HG03439 (cell line): ENCODE results near the gene CIROP.

Experiments used
- ATAC-seq: cut with Tn5 transposase; IDR thresholded peaks from one replicate; pipeline ENCODE4 v1.9.1; 2021; ENCODE audit warnings: mild to moderate bottlenecking, moderate library complexity; ENCODE audit not compliant: unreplicated experiment

CIROP gene

GRCh38 chr14:23130871-23131270, 26.1 kb upstream of the CIROP start:
- no peak for ATAC-seq

GRCh38 chr14:23129759-23130316, 25.0 kb upstream of the CIROP start:
- ATAC-seq = no peak

- no peak for ATAC-seq
Measured at GRCh38 chr14:23128969-23129758, 24.4 kb upstream of the CIROP start.

- no peak for ATAC-seq
Measured at GRCh38 chr14:23127861-23128260, 23.1 kb upstream of the CIROP start.

GRCh38 chr14:23126548-23127278, 21.9 kb upstream of the CIROP start:
- no peak for ATAC-seq

DNA sequence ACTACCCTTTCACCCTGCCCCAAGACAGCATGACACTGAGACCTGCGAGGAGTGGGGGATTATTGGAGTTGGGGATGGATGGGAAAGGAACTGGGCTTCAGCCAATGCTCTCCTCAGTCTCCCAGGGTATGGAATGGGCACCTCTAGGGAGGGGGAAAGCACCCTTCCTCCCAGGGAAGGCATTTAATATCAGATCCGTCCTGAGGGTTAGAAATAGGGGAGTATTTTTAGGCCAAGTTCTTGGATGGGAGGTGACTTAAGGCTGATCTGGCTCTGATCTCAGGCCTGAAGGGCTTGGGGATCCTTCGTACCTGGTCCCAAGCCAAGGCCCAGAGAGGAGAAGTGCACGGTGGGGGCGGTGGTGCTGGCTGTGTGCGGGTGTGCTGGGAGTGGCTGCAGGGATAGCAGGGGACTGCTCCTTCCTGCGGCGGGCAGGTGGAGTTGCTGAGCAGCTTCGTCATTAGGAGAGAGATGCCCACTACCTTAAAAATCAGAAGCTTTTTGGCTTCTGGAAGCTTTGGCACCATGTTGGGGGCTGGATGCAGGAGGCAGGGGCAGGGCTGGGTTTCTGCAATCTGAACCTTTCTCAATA, 21.2 kb upstream of the CIROP start:
- ATAC-seq = no peak

GRCh38 chr14:23125011-23125410, 20.2 kb upstream of the CIROP start:
- no peak for ATAC-seq

DNA sequence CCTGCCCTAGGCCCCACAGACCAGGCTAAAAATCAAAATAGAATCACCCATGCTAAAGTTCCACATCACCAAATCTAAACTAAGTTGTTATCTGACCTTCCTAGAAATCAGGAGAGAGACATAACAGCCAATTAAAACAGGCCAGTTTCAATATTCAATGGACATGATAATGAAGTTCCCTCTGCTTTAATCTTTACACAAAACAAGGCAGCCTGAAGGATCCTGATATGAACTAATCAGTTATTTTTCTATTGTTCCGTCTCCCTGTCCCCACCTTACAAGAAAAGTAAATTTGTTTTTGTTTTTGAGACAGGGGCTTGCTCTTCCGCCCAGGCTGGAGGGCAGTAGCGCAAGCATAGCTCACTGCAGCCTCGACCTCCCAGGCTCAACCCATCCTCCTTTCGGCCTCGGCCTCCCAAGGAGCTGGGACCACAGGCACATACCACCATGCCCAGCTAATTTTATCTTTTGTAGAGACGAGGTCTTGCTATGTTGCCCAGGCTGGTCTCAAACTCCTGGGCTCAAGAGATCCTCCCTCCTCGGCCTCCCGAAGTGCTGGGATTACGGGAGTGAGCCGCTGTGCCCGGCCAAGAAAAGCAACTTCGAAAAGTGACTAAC, 19.7 kb upstream of the CIROP start:
- ATAC-seq = no peak

- ATAC-seq = no peak
Measured at GRCh38 chr14:23123419-23123818, 18.6 kb upstream of the CIROP start.

DNA sequence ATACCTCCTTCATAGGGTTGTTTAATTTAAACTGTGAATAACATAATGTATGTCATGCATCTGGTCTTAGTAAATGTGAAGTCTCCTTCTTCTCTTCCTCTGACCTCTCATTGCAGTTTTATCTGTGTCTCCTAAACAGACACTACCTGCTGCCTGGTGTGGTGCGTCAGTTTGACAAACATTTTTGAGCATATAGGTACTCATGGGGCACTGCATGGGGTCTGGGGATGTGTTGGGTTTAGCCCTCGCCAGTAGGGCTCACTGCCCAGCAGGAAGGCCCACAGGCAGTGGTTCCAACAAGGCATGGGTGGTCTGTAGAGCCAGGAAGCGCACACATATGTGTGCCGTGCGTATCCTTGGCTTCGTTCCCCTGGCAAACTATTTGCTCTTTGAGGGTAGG, 17.3 kb upstream of the CIROP start:
- no peak for ATAC-seq

- no peak for ATAC-seq
Measured at GRCh38 chr14:23121361-23121771, 16.6 kb upstream of the CIROP start.

DNA sequence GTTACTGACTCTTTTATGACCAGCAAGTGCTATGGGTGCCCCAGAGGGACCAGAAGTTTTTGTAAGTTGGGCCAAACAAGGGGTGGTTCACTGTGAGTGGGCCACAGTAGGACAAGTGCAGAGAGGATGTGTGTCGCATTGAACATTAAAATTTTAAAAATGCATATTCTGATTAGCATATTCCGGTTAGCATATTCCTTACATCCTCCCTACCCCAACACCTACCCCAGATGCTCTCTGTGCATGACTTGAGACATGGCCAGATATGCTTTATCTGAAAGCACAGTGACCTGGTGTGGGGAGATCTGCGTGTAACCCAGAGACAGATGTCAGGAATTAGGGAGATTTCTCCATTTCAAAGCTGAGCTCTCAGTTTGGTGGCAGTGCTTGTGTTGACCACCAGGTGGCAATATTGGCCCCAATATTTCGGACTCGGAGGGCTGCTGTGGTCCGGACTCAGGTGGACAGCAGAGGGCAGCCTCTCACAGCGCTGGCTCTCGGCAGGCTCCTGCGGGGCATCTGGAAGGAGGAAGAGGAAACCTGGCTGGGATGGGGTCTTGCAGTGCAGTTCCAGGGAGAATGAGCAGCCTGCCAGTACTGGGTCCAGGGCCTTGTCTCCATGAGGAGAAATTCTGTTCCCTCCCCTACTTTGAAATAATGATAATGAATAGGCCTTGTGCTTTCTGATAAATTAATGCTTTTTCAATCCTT, 15.9 kb upstream of the CIROP start:
- peak; percentile 90 for ATAC-seq

DNA sequence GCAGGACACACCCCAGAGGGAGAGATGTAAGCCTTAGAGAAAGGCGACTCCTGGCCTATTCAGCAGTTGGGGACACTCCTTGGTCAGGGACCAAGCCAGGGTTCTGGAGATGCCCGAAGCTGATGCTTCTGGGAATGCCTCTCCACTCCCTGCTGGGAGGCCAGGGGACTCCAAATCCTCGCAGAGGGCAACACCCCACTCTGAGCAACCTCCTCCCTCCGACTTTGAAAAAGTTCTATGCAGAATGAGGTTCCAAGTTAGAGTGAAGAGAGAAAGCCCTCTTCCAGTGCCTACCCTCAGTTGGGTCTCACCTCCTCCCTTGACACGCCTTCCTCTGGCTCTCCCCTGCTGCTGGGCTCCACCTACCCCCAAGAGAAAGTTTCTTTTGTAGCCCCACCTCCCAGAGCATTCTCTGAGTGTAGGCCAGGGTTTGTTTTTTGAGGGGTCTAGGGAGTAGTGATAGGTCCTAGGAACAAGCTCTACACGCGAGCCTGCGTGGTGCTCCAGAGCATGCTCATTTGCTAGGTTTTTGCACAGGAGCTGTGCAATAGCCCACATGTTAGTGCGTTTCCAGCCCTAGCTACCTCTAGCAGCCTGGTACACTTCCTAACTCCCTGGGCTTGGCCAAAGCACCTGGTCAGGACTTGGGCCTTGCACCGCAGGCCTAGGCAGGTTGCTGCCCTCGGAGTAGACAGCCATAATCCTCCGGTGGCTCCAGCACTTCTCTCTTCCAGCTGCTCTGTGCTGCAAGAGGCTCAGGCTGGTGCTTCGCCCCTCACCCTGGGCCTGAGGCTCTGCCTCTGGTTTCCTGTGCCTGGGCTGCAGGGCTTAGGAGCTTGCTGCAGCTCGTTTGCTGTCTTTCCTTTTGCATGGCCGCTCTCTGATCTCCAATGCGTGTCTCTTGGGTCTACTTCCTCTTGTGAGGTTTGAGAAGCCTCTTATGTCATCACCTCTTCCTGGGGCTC, 14.9 kb upstream of the CIROP start:
- no peak for ATAC-seq

GRCh38 chr14:23118506-23119362, 13.9 kb upstream of the CIROP start, which contains the start of gene CEBPE:
CEBPE (minus strand) TSS chr14:23119255; CDS start chr14:23119091, 164 bp downstream.
- ATAC-seq = no peak

DNA sequence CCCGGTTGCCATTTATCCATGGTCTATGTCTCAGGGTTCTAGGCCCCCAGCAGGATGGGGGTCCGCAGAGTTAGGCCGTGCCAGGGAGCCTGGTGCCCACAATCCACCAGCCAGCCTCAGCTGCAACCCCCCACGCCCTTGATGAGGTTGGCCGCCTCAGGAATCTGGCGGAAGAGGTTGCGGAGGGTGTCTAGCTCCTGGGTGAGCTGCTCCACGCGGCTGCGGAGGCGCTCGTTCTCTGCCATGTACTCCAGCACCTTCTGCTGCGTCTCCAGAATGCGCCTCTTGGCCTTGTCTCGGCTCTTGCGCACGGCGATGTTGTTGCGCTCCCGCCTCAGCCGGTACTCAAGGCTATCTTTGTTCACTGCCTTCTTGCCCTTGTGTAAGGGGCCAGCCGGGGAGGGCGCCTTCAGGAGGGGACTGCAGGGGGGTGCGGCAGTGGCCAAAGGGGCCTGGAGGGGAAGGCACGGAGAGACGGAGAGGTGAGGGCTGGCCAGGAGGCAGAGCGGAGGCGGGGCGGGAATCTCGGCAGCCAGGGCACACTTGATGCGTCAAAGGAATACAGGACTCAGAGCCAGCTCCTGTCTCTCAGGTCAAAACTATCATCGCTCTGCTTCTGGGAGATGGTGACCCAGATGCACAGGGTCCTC, 12.7 kb upstream of the CIROP start:
- no peak for ATAC-seq

- no peak for ATAC-seq
Measured at GRCh38 chr14:23115918-23116317, 11.1 kb upstream of the CIROP start.

DNA sequence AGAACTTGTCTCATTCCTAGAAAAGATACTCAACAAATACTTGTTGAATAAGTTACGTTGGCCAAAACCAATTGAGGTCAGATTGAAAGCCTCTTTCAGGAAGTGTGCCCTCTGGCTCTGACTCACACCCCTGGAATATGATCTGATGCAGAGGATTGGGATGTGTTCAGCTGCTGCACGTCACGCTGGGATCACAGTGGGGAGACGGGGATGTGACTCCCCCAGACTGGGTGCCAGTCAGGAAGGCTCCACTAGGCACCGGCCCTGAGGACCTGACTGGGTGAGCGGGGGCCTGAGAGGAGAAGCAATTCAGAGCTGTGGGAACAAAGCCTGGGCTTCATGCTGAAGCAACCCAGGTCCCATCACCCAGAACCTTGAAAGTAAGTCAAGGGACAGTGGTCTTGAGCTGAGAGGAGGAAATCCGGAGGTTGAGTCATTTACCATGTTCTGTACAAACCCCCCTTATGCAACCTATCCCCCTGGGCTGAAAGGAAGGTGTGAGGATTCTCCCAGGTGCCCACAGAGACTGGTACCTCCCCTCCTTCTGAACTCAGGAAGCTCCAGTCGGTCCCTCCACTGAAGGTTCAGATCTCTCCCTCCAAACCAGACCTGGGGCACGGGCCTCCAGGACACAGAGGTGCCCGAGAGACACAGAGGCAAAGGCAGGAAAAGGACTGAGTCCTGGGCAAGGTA, 10.4 kb upstream of the CIROP start:
- no peak for ATAC-seq
